ENCODE data around the gene BARHL2. TPM values are rescaled to one million over a fixed set of nuclear protein-coding genes. Genes with fewer than 3 reads are reported as not detected.

Gene BARHL2
- total and polyA plus RNA-seq, 10 of the 15 experiments (the other 5 are each of a cell fraction or from before 2014, with no cell fraction given): not detected

DNA sequence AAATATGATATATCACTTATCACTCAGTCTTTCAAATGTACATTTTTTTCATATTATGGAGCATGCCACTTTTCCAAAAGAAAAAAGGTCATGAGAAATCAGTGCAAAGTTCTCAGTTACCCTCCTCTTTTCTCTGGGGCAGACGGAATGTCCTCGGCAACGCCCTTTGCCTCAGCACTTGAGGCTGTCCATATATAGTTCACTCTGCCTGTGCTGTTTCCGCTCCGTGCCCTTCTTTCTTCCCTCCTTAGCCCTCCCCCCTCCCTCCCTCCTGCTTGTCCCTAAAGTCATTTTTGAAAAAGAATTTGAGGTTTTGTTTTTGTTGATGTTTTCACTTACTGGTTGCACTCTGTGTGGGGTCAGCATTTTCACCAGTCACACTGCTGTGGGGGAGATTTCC, 5.4 kb downstream of the BARHL2 start:
- WGBS (ENCODE audit: insufficient coverage, insufficient replicate concordance, low lambda C conversion rate, missing lambda C conversion rate): 15% methylated on average over 5 of the region's 5 CpGs
- TF ChIP-seq TCF12 (IDR thresholded peaks at IDR 0.05; ENCODE audit: low read depth, low read length) (no peak), RFX5 (IDR thresholded peaks at IDR 0.05; ENCODE audit: low read depth, low read length) (no peak), CEBPB (IDR thresholded peaks at IDR 0.05; ENCODE audit: borderline replicate concordance in 1 of 2, low read depth in 2 of 2, low read length in 2 of 2) (no peak), SKIL (IDR thresholded peaks at IDR 0.05; ENCODE audit: low read depth, poor library complexity, severe bottlenecking) (no peak), RAD51 (IDR thresholded peaks at IDR 0.05) (no peak)
- Histone ChIP-seq H3K9ac (ENCODE audit: control insufficient read depth, insufficient read depth, low read length) (no peak overlapping the region), H3K27me3 (replicated peaks in 1 of 2; ENCODE audit: control insufficient read depth in 2 of 2, insufficient read depth in 2 of 2, low read length in 1 of 2) (peaks cover 25 to 33% of the 10 kb centered on the region in 2 experiments), H3K4me2 (ENCODE audit: control insufficient read depth, insufficient read depth) (no peak overlapping the region), H3K9me3 (replicated peaks; ENCODE audit: control insufficient read depth, insufficient read depth, low read length) (peaks cover 1% of the 10 kb centered on the region; the same call in 2 of the 3 replicates), H2AFZ (ENCODE audit: control insufficient read depth, low read depth, low read length) (no peak overlapping the region), H3K79me2 (ENCODE audit: control insufficient read depth, insufficient read depth, low read length) (no peaks in the 10 kb centered on the region), H4K20me1 (ENCODE audit: control insufficient read depth, insufficient read depth) (no peaks in the 10 kb centered on the region), H3K4me1 (ENCODE audit: control insufficient read depth, insufficient read depth, low read length) (no peaks in the 10 kb centered on the region), H3K27ac (ENCODE audit: control insufficient read depth, insufficient read depth) (no peak overlapping the region), H3K36me3 (ENCODE audit: control insufficient read depth in 2 of 2, insufficient read depth in 2 of 2, low read length in 1 of 2) (no peaks in the 10 kb centered on the region), H3K4me3 (no peak overlapping the region)
- DNase-seq (ENCODE audit: low read depth, low spot score) (no peak), ATAC-seq (no peak), FAIRE-seq (no peak)
- BruUV-seq (replicated peaks): no TSS peak
- intact Hi-C loops (cut with micrococcal nuclease; ENCODE audit: unreplicated experiment) (no loop called here), in situ Hi-C loops (cut with MboI) (no loop called here)
- RAD21 ChIA-PET (ENCODE audit: unreplicated experiment): no interaction called here
- SMC1A ChIA-PET (ENCODE audit: uncharacterized antibody, unreplicated experiment): no interaction called here
- CTCF ChIA-PET: interaction anchor here (1.4 kb wide), 1 partner anchor 10 kb away, joined by 4 read pairs; no protein-coding TSS in a partner anchor
- POLR2A ChIA-PET: no interaction called here
